ENCODE data around the gene REC114.

Gene REC114

GRCh38 chr15:73607843-73608242, 164.9 kb downstream of the REC114 start:
- DNase-seq = no peak

- no peak for DNase-seq
Observed at GRCh38 chr15:73608475-73608874, 165.5 kb downstream of the REC114 start.

- no peak for DNase-seq
Observed at GRCh38 chr15:73608941-73609340, 166.0 kb downstream of the REC114 start.

Measured in hematopoietic multipotent progenitor cell treated with erythropoietin and hydrocortisone succinate and interleukin-3 and kit ligand, for 6 days (in vitro differentiated cells).